OCI-LY7 (cell line): Measurements from ENCODE around the gene SUPT16H. TPM values are rescaled to one million over a fixed set of nuclear protein-coding genes. Genes with fewer than 3 reads are reported as not detected.

ENCODE experiments used
- BruUV-seq: library from RNA; stranded (reverse); fragments of 400-500 nt; replicated peaks from 2 replicates; lab custom pipeline; 2021; lab: Mats Ljungman, UMichigan
- CTCF ChIA-PET: fragments of 300-600 bp; sonication (Branson Sonifier 250); formaldehyde crosslinking; loops from one replicate; lab custom pipeline; 2022; ENCODE audit warnings: antibody characterized with exemption; ENCODE audit not compliant: unreplicated experiment; lab: Charles Lee
- POLR2A ChIA-PET: fragments of 300-600 bp; sonication (Branson Sonifier 250); formaldehyde crosslinking; loops from one replicate; lab custom pipeline; 2022; ENCODE audit warnings: antibody characterized with exemption; lab: Charles Lee
- DNase-seq: peaks from one replicate; pipeline ENCODE4 v3.0.0-alpha.2; 2015; ENCODE audit warnings: low spot score
- H2AFZ ChIP-seq: fragments of 200-600 bp; sonication (generic), shearing (Covaris generic); 2 replicates; pipeline ENCODE4 v1.6.1; 2014; ENCODE audit warnings: mild to moderate bottlenecking, antibody characterized with exemption, low read length, moderate library complexity
- H3K27ac ChIP-seq: fragments of 200-600 bp; sonication (generic); 2 replicates; pipeline ENCODE4 v1.5.1; 2014; ENCODE audit warnings: mixed run types, low read depth, mild to moderate bottlenecking, moderate library complexity, low read length, inconsistent platforms; ENCODE audit not compliant: poor library complexity, severe bottlenecking
- H3K36me3 ChIP-seq: fragments of 200-600 bp; sonication (generic); 2 replicates; pipeline ENCODE4 v1.6.1; 2014; ENCODE audit warnings: mild to moderate bottlenecking, antibody characterized with exemption, low read length, moderate library complexity, mixed read lengths; ENCODE audit not compliant: insufficient read depth
- H3K4me1 ChIP-seq: fragments of 200-600 bp; sonication (generic); 2 replicates; pipeline ENCODE4 v1.5.1; 2014; ENCODE audit warnings: mild to moderate bottlenecking, low read length; ENCODE audit not compliant: insufficient read depth, poor library complexity, severe bottlenecking
- H3K4me2 ChIP-seq: fragments of 200-600 bp; sonication (generic); 2 replicates; pipeline ENCODE4 v1.6.1; 2014; ENCODE audit warnings: mild to moderate bottlenecking, low read length
- H3K4me3 ChIP-seq: fragments of 200-600 bp; sonication (generic); 2 replicates; pipeline ENCODE4 v1.5.1; 2014; ENCODE audit warnings: mild to moderate bottlenecking, low read depth, low read length; ENCODE audit not compliant: poor library complexity, severe bottlenecking
- H3K79me2 ChIP-seq: fragments of 200-600 bp; sonication (generic); 2 replicates; pipeline ENCODE4 v1.6.1; 2016; ENCODE audit warnings: low read depth, mild to moderate bottlenecking, low read length, moderate library complexity, mixed read lengths; ENCODE audit not compliant: insufficient read depth
- H3K9me2 ChIP-seq: fragments of 200-600 bp; sonication (generic); 2 replicates; pipeline ENCODE4 v1.6.1; 2016; ENCODE audit warnings: mild to moderate bottlenecking, low read length, mixed read lengths; ENCODE audit not compliant: insufficient read depth
- H3K9me3 ChIP-seq: fragments of 200-600 bp; sonication (generic); 2 replicates; pipeline ENCODE4 v1.6.1; 2014; ENCODE audit warnings: mild to moderate bottlenecking, mixed run types, low read length, mixed read lengths
- H4K20me1 ChIP-seq: fragments of 200-600 bp; sonication (generic); 2 replicates; pipeline ENCODE4 v1.6.1; 2014; ENCODE audit warnings: mild to moderate bottlenecking, antibody characterized with exemption, low read length, moderate library complexity, mixed read lengths; ENCODE audit not compliant: insufficient read depth
- EZH2phosphoT487 ChIP-seq: fragments of 200-600 bp; sonication (generic); IDR thresholded peaks from 2 replicates; pipeline ENCODE4 v1.6.1; 2018; ENCODE audit warnings: low read depth, borderline replicate concordance, mild to moderate bottlenecking, mixed run types, antibody characterized with exemption, low read length, moderate library complexity, mixed read lengths
- intact Hi-C: fragments of 100-400 bp; cut with micrococcal nuclease; formaldehyde crosslinking; loops from one replicate; pipeline ENCODE4 v1.10.0; 2022; ENCODE audit not compliant: unreplicated experiment
- total RNA-seq, 2 experiments: library from RNA; depleted of rRNA in 1 of 2; stranded (reverse); fragments of >200 nt in 1 of 2; shearing (Covaris generic) in 1 of 2; gene quantifications; 2 replicates each; pipeline ENCODE4 v1.2.3, GENCODE V29; 2014 to 2022
- TF ChIP-seq, protein P1 (sequence below): fragments of 200-600 bp; sonication (generic); conservative IDR thresholded peaks from 2 replicates; pipeline ENCODE4 v1.5.1; 2014; ENCODE audit warnings: mild to moderate bottlenecking, antibody characterized with exemption, low read length, moderate library complexity, mixed read lengths

SUPT16H gene
- total RNA-seq, 2 experiments from 2014 or later, result 100 to 151 TPM

DNA sequence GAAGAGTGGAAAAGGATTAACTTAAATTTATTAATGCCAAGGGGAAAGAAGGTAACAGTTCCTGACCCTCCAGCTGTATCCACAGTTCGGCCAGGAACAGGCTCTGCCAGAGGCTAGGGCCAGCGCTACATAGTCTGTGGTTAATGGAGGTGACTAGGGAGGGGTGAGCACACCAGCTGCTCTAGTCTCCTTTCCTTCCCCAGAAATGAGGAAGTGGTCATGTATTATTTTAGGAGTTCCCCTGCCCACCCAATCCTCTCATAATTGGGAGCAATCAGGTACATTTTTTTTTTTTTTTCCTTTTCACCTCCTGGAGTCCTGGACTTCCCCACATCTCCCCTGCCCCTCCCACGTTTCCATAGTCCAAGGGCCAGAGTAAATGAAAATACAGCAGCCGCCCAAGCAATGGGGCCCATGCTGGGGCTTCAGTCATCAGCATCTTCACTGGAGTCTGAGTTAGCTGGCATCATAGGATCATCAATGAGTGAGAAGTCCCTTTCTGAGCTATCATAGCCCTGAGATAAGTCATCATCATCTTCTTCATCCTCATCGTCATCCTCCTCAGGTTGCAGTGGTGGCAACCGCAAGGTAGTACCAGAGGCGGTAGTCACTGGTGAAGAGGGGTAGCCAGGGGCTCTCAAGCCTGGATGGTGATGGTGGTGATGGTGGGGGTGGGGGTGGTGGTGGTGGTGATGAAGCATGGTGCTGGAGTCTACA is 1.5 kb upstream of the SUPT16H start:
- no TSS peak for BruUV-seq

DNA sequence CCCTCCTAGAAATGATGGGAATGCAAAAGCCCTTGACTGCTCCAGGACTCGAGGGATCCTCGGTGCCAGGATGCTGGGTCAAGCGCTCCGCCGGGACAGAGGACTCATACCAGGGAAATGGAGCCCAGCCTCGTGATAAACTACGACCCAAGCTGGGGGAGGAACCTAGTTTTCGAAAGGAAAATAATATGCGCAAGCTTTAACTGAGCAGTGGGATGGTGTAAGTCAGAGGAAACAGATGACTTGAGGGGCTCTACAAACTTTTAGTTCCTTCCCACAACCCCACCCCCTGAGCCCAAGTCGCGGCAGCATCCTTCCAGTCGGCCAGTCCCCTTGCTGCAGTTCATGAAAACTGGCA is 654 bp upstream of the SUPT16H start:
- TSS peak; percentile 90 for BruUV-seq
- ChIA-PET POLR2A (interaction anchor here (0.7 to 0.9 kb wide), 4 partner anchors 14 to 129 kb away, joined by 3 to 4 read pairs (median 3); no protein-coding TSS in a partner anchor), CTCF (no interaction called here)
- H3K79me2 ChIP-seq, result peaks cover 50% of the 10 kb centered on the region
- intact Hi-C loops, result loop anchor here (1.0 to 2.0 kb wide), 4 partner anchors 52 to 115 kb away; partner anchors contain the start of genes CHD8, HNRNPC and TOX4
- DNase-seq, result no peak
- peak overlapping the region; percentile 78 for H3K27ac ChIP-seq
- H3K36me3 ChIP-seq, result peaks cover 80% of the 10 kb centered on the region
- H4K20me1 ChIP-seq, result peaks cover 21% of the 10 kb centered on the region
- peak overlapping the region; percentile 84 for H2AFZ ChIP-seq
- no peaks in the 10 kb centered on the region for H3K9me3 ChIP-seq
- H3K9me2 ChIP-seq, result no peaks in the 10 kb centered on the region
- H3K4me2 ChIP-seq, result peak overlapping the region; percentile 93
- H3K4me1 ChIP-seq, result peaks cover 41% of the 10 kb centered on the region
- TF ChIP-seq, protein P1, sequence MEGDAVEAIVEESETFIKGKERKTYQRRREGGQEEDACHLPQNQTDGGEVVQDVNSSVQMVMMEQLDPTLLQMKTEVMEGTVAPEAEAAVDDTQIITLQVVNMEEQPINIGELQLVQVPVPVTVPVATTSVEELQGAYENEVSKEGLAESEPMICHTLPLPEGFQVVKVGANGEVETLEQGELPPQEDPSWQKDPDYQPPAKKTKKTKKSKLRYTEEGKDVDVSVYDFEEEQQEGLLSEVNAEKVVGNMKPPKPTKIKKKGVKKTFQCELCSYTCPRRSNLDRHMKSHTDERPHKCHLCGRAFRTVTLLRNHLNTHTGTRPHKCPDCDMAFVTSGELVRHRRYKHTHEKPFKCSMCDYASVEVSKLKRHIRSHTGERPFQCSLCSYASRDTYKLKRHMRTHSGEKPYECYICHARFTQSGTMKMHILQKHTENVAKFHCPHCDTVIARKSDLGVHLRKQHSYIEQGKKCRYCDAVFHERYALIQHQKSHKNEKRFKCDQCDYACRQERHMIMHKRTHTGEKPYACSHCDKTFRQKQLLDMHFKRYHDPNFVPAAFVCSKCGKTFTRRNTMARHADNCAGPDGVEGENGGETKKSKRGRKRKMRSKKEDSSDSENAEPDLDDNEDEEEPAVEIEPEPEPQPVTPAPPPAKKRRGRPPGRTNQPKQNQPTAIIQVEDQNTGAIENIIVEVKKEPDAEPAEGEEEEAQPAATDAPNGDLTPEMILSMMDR, result no peak
- no peak for TF ChIP-seq EZH2phosphoT487
- H3K4me3 ChIP-seq, result peak overlapping the region; percentile 87

More for the DNA sequence above, 1.5 kb upstream of the SUPT16H start:
- peak overlapping the region; percentile 78 for H3K27ac ChIP-seq
- H3K4me1 ChIP-seq, result peaks cover 34% of the 10 kb centered on the region
- peak overlapping the region; percentile 93 for H3K4me2 ChIP-seq
- peaks cover 82% of the 10 kb centered on the region for H3K36me3 ChIP-seq
- TF ChIP-seq, protein P1, result no peak
- no peak for TF ChIP-seq EZH2phosphoT487
- H2AFZ ChIP-seq, result peak overlapping the region; percentile 84; the same call in 1 of the 2 replicates
- peaks cover 19% of the 10 kb centered on the region for H4K20me1 ChIP-seq
- peak overlapping the region; percentile 87 for H3K4me3 ChIP-seq
- peaks cover 42% of the 10 kb centered on the region for H3K79me2 ChIP-seq
- no peaks in the 10 kb centered on the region for H3K9me2 ChIP-seq
- DNase-seq, result peak; percentile 65
- ChIA-PET CTCF (no interaction called here), POLR2A (interaction anchor here (0.6 to 0.9 kb wide), 3 partner anchors 13 to 141 kb away, joined by 3 read pairs; no protein-coding TSS in a partner anchor)
- intact Hi-C loops, result loop anchor here (2.0 to 5.0 kb wide), 2 partner anchors 37 to 51 kb away; no protein-coding TSS in a partner anchor
- no peaks in the 10 kb centered on the region for H3K9me3 ChIP-seq
